ENCODE measurements around the gene TNRC18. TPM values are rescaled to one million over a fixed set of nuclear protein-coding genes. Genes with fewer than 3 reads are reported as not detected.
"Not testable (repeated sequence)": the region's sequence is repeated elsewhere in the genome, so short reads cannot be mapped to it uniquely, and the experiment has no call there.

Gene TNRC18
- total RNA-seq, 2 experiments from 2014 or later, result 43.8 to 44.2 TPM

DNA sequence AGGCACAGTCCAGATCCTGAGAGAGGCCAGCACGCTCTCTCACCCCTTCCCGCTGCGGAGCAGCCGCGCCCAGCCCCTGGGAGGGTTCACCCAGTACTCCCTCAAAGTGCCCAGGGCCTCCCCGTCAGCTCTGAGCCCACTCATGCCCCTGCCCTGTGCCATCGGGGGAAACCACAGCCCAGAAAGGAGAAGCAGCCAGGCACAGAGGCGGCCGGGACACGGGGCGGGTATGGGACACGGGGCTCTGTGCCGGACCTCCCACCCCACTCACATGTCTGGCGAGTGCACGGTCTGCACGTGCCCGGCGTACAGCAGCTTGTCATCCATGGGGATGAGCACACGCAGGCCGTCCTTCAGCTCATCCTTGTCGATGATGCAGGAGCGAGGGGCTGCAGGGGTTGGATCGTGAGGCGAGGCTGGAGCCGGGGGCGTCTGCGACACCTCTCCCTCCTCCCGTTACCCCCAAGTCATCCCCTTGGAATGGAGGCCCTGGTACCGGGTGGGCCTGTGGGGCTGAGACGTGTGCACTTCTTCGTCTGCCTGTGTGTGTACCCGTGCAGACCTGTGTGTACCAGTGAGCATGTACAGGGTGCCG lies 102.7 kb downstream of the TNRC18 start:
- intact Hi-C loops (cut with micrococcal nuclease), result no loop called here
- Mint-ChIP-seq H3K4me3 (no peak overlapping the region), H3K36me3 (ENCODE audit: low read depth) (peaks cover 49% of the 10 kb centered on the region), H3K4me1 (ENCODE audit: low read depth) (no peaks in the 10 kb centered on the region), H3K27me3 (no peaks in the 10 kb centered on the region), H3K27ac (no peak overlapping the region), H3K9me3 (peaks cover 20% of the 10 kb centered on the region)
- no peak for ATAC-seq
- no peak for DNase-seq
- TF ChIP-seq, protein P1, sequence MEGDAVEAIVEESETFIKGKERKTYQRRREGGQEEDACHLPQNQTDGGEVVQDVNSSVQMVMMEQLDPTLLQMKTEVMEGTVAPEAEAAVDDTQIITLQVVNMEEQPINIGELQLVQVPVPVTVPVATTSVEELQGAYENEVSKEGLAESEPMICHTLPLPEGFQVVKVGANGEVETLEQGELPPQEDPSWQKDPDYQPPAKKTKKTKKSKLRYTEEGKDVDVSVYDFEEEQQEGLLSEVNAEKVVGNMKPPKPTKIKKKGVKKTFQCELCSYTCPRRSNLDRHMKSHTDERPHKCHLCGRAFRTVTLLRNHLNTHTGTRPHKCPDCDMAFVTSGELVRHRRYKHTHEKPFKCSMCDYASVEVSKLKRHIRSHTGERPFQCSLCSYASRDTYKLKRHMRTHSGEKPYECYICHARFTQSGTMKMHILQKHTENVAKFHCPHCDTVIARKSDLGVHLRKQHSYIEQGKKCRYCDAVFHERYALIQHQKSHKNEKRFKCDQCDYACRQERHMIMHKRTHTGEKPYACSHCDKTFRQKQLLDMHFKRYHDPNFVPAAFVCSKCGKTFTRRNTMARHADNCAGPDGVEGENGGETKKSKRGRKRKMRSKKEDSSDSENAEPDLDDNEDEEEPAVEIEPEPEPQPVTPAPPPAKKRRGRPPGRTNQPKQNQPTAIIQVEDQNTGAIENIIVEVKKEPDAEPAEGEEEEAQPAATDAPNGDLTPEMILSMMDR (IDR thresholded peaks at IDR 0.05), result no peak
- POLR2A ChIA-PET, result no interaction called here
- CTCF ChIA-PET, result no interaction called here

DNA sequence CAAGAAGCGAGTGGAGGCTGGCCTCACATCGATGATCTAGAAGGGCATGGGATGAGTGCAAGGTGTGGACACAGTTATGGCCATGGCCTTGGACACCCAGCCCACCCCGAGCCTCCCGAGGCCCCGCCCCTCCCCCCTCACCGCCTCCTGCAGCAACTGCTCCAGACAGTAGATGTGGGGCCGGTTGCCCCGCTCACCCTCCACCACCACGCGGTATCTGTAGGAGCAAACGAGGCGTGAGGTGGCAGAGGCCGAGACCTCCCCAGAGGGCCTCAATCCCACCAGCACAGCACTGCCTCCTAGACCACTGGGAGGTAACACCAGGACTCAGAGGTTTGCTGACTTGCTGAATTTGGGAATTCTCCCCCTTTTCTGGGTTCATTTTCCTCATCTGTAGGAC lies 103.2 kb downstream of the TNRC18 start:
- DNase-seq (no peak), ATAC-seq (no peak)
- TF ChIP-seq, protein P1 (IDR thresholded peaks at IDR 0.05), result no peak
- intact Hi-C loops (cut with micrococcal nuclease), result no loop called here
- H3K4me3 Mint-ChIP-seq, result no peak overlapping the region
- no peaks in the 10 kb centered on the region for H3K4me1 Mint-ChIP-seq (ENCODE audit: low read depth)
- POLR2A ChIA-PET, result no interaction called here
- H3K27ac Mint-ChIP-seq, result no peak overlapping the region
- peaks cover 54% of the 10 kb centered on the region for H3K36me3 Mint-ChIP-seq (ENCODE audit: low read depth)
- H3K9me3 Mint-ChIP-seq, result peaks cover 20% of the 10 kb centered on the region
- H3K27me3 Mint-ChIP-seq, result no peaks in the 10 kb centered on the region
- CTCF ChIA-PET, result no interaction called here

DNA sequence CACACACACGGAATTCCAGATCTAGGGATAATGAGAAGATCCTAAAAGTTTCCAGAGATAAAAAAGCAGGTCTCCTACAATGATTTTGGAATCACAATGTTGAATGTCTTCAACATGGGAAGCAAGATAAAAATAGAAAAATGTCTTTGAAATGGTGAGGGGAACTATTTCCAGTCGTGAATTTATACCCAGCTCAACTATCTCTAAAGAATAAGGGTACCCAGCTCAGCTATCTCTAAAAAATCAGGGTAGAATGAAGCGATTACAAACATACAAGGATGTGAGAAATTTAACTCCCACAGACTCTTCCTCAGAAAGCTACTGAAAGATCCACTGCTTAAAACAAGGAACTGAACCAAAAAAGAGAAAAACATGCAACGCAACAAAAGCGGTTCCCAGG lies 105.0 kb downstream of the TNRC18 start:
- H3K4me3 Mint-ChIP-seq; DNase-seq; intact Hi-C loops (cut with micrococcal nuclease); POLR2A ChIA-PET; H3K27ac Mint-ChIP-seq; H3K4me1 Mint-ChIP-seq (ENCODE audit: low read depth); H3K27me3 Mint-ChIP-seq; ATAC-seq: not testable (repeated sequence)
- peaks cover 20% of the 10 kb centered on the region for H3K9me3 Mint-ChIP-seq
- CTCF ChIA-PET, result interaction anchor here (1.3 kb wide), 1 partner anchor 79 kb away, joined by 3 read pairs; no protein-coding TSS in a partner anchor
- H3K36me3 Mint-ChIP-seq (ENCODE audit: low read depth), result peaks cover 52% of the 10 kb centered on the region

DNA sequence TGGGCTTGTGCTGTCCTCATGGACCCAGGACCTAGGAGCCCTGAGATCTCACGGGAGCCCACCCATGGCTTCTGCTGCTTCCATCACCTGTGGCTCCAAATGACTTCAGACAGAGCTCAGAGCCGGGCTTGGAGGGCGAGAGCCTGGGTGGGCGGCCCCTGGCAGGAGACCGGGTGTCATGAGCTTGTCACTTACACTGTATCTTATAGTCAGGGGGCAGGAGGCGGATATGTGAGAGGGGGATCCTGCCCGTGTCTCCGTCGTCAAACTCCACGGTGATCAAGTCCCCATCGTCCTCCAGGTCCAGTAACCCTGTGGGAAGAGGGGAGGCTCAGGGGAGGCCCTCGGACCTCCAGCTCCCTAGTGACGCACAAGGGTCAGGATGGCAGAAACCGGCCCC lies 107.9 kb downstream of the TNRC18 start:
- no peak for DNase-seq
- H3K27me3 Mint-ChIP-seq, result no peaks in the 10 kb centered on the region
- peaks cover 49% of the 10 kb centered on the region for H3K36me3 Mint-ChIP-seq (ENCODE audit: low read depth)

DNA sequence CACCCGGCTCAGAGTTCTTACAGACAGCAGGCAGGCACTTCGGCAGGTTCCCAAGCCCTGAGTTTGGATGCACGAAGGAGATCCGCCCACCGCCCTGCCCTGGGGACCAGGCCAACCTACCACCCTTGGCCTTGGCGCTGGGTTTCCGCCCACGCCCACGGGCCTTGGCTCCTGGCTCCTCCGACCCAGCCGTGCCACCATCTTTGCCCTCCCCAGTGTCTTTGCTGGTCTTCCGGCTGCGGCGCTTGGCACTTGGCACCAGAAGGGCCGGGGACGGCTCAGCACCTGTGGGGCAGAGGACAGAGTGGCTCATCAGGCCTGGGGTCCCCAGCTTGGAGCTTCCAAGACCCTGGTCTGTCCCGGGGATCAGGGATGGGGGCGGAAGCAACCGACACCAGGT lies 108.8 kb downstream of the TNRC18 start:
- POLR2A ChIA-PET, result no interaction called here
- CTCF ChIA-PET, result no interaction called here
- TF ChIP-seq, protein P1 (IDR thresholded peaks at IDR 0.05), result no peak

More for the DNA sequence above, 107.9 kb downstream of the TNRC18 start:
- ATAC-seq, result no peak
- Mint-ChIP-seq H3K4me1 (ENCODE audit: low read depth) (no peaks in the 10 kb centered on the region), H3K27ac (no peak overlapping the region), H3K9me3 (peaks cover 20% of the 10 kb centered on the region), H3K4me3 (no peak overlapping the region)
- ChIA-PET CTCF (no interaction called here), POLR2A (no interaction called here)
- TF ChIP-seq, protein P1 (IDR thresholded peaks at IDR 0.05), result no peak
- intact Hi-C loops (cut with micrococcal nuclease), result no loop called here

DNA sequence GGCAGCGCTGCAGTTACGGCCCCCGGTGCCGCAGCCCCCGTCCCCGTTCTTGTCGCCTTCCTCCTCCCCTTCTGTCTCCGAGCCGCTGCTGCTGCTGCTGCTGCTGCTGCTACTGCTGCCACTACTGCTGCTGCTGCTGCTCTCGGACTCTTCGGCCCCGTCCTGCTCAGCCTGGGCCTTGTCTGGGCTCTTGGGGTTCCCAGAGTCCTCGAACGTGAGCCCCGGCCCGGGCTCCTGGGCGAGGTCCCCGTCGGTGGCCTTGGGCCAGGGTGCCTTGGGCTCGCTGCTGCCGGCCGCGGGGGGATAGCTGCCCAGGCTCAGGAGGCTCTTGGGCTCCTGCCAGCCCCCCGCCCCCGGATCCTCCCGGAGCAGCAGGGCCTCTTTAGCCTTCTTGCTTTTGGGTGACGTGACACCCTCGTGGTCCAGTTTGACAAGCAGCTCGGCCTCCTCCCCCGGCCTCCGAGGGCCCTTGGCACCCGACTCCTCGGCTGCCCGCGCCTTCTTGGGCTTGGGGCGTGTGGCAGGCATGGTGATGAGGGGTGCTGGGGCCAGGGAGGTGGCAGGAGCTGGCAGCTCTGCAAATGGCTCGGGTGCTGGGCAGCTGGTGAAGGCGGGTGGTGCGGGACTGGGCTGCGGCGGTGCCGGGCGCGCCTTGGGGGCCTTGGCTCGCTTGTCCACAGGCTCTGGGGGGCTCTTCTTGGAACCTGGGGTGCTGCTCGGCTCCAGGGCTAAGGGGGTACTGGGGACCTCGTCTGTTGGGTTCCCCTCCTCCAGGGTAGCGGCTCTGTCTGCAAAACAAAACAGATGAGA lies 110.4 kb downstream of the TNRC18 start:
- H3K27me3 Mint-ChIP-seq; POLR2A ChIA-PET; ATAC-seq; DNase-seq; intact Hi-C loops (cut with micrococcal nuclease); H3K4me3 Mint-ChIP-seq; CTCF ChIA-PET; H3K9me3 Mint-ChIP-seq; H3K4me1 Mint-ChIP-seq (ENCODE audit: low read depth); H3K27ac Mint-ChIP-seq: not testable (repeated sequence)
- H3K36me3 Mint-ChIP-seq (ENCODE audit: low read depth), result peaks cover 34% of the 10 kb centered on the region

More for the DNA sequence above, 108.8 kb downstream of the TNRC18 start:
- H3K4me3 Mint-ChIP-seq, result no peak overlapping the region
- H3K27ac Mint-ChIP-seq, result no peak overlapping the region
- intact Hi-C loops (cut with micrococcal nuclease), result no loop called here
- H3K27me3 Mint-ChIP-seq, result no peaks in the 10 kb centered on the region
- no peak for ATAC-seq
- no peaks in the 10 kb centered on the region for H3K4me1 Mint-ChIP-seq (ENCODE audit: low read depth)
- peaks cover 45% of the 10 kb centered on the region for H3K36me3 Mint-ChIP-seq (ENCODE audit: low read depth)
- no peak for DNase-seq
- H3K9me3 Mint-ChIP-seq, result peaks cover 17% of the 10 kb centered on the region

DNA sequence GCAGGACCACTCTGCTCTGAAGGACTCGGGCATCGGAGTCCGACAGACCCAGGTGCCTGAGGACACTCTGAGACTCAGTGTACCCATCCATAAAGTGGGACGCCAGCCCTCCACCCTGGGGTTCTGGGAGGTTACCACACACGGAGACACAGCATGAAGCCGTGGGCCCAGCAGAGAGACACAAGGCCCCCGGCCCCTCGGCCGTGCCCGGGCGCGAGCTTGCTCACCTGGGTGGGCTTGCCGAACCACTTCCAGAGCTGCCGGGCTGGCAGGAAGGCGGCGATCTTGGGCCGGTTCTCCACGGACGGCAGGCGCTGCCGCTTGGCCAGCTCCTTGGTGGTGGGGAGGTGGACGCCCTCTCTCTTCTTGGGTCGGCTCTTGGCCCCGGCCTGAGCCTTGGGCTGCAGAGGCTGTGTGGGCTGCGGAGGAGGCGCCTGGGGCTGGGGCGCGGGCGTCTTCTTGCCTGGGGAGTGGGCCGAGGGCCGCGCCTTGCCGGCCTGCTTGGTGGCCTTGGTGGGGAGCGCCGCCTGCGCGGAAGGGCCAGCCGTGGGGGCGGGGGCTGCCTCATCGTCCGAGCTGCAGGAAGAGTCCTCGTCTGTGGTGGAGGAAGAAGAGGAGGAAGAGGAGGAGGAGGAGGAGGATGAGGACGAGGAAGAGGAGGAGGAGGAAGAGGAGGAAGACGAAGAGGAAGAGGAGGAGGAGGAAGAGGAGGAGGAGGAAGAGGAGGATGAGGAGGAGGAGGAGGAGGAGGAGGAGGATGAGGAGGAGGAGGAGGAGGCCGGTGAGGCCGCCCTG lies 111.2 kb downstream of the TNRC18 start:
- H3K27me3 Mint-ChIP-seq; CTCF ChIA-PET; intact Hi-C loops (cut with micrococcal nuclease); DNase-seq; H3K4me3 Mint-ChIP-seq; H3K27ac Mint-ChIP-seq; H3K9me3 Mint-ChIP-seq; H3K4me1 Mint-ChIP-seq (ENCODE audit: low read depth); ATAC-seq; POLR2A ChIA-PET: not testable (repeated sequence)
- peaks cover 34% of the 10 kb centered on the region for H3K36me3 Mint-ChIP-seq (ENCODE audit: low read depth)
